Mammary epithelial cell (primary cell): ENCODE data around the gene CCNL2.

Source experiments
- CTCF ChIP-seq, 2 donors: IDR thresholded peaks in 1 of 2; conservative IDR thresholded peaks in 1 of 2; 2 replicates each; pipeline ENCODE4 v1.5.1; 2011 to 2012; ENCODE audit warnings: inconsistent platforms in 2 of 2, low read length in 2 of 2, mild to moderate bottlenecking in 2 of 2, control low read depth in 1 of 2, low read depth in 1 of 2; ENCODE audit not compliant: insufficient read depth in 1 of 2; ENCODE audit errors: extremely low read depth in 1 of 2
- EZH2 ChIP-seq: IDR thresholded peaks from 2 replicates; pipeline ENCODE4 v1.6.1; 2012; ENCODE audit warnings: low read length, inconsistent platforms, borderline replicate concordance

GRCh38 chr1:1400576-1401456, 1.7 kb upstream of the CCNL2 start:
- TF ChIP-seq CTCF (conservative IDR thresholded peaks at IDR 0.05 in 1 of 2, IDR thresholded peaks at IDR 0.05 in 1 of 2; ENCODE audit: extremely low read depth in 1 of 2, insufficient read depth in 1 of 2, low read depth in 1 of 2, low read length in 2 of 2) (no peak), EZH2 (no peak)
